ENCODE data around the gene PCDH9.

Gene PCDH9

GRCh38 chr13:66716538-66716937 lies 513.6 kb downstream of the PCDH9 start:
- Histone ChIP-seq H3K4me3 (ENCODE audit: low read depth in 1 of 2, low read length in 1 of 2) (no peak overlapping the region), H3K9me3 (no peaks in the 10 kb centered on the region)
- no peak for TF ChIP-seq CTCF (IDR thresholded peaks at IDR 0.05)

GRCh38 chr13:66714795-66715194 lies 515.3 kb downstream of the PCDH9 start:
- Histone ChIP-seq H3K27ac (no peak overlapping the region), H3K4me3 (ENCODE audit: low read depth in 1 of 2, low read length in 1 of 2) (no peak overlapping the region), H3K27me3 (no peaks in the 10 kb centered on the region), H3K4me1 (ENCODE audit: control insufficient read depth in 1 of 2, insufficient read depth in 1 of 2, low read depth in 1 of 2, low read length in 1 of 2) (no peaks in the 10 kb centered on the region), H3K36me3 (no peaks in the 10 kb centered on the region), H3K9me3 (no peaks in the 10 kb centered on the region)
- TF ChIP-seq CTCF (IDR thresholded peaks at IDR 0.05), result no peak

More at GRCh38 chr13:66716538-66716937, 513.6 kb downstream of the PCDH9 start:
- Histone ChIP-seq H3K27me3 (no peaks in the 10 kb centered on the region), H3K4me1 (ENCODE audit: control insufficient read depth in 1 of 2, insufficient read depth in 1 of 2, low read depth in 1 of 2, low read length in 1 of 2) (no peaks in the 10 kb centered on the region), H3K36me3 (no peaks in the 10 kb centered on the region), H3K27ac (no peak overlapping the region)

GRCh38 chr13:66704110-66704509 lies 526.0 kb downstream of the PCDH9 start:
- Histone ChIP-seq H3K9me3 (no peaks in the 10 kb centered on the region), H3K27me3 (no peaks in the 10 kb centered on the region), H3K4me1 (ENCODE audit: control insufficient read depth in 1 of 2, insufficient read depth in 1 of 2, low read depth in 1 of 2, low read length in 1 of 2) (no peaks in the 10 kb centered on the region), H3K27ac (no peak overlapping the region), H3K4me3 (ENCODE audit: low read depth in 1 of 2, low read length in 1 of 2) (no peak overlapping the region), H3K36me3 (no peaks in the 10 kb centered on the region)
- no peak for TF ChIP-seq CTCF (IDR thresholded peaks at IDR 0.05)

GRCh38 chr13:66703597-66703996 lies 526.5 kb downstream of the PCDH9 start:
- Histone ChIP-seq H3K4me1 (ENCODE audit: control insufficient read depth in 1 of 2, insufficient read depth in 1 of 2, low read depth in 1 of 2, low read length in 1 of 2) (no peaks in the 10 kb centered on the region), H3K4me3 (ENCODE audit: low read depth in 1 of 2, low read length in 1 of 2) (no peak overlapping the region), H3K27ac (no peak overlapping the region), H3K27me3 (no peaks in the 10 kb centered on the region), H3K36me3 (no peaks in the 10 kb centered on the region), H3K9me3 (no peaks in the 10 kb centered on the region)
- TF ChIP-seq CTCF (IDR thresholded peaks at IDR 0.05), result no peak

GRCh38 chr13:66700117-66700601 lies 530.0 kb downstream of the PCDH9 start:
- Histone ChIP-seq H3K9me3 (no peaks in the 10 kb centered on the region), H3K27ac (no peak overlapping the region), H3K27me3 (no peaks in the 10 kb centered on the region), H3K4me3 (ENCODE audit: low read depth in 1 of 2, low read length in 1 of 2) (no peak overlapping the region), H3K36me3 (no peaks in the 10 kb centered on the region), H3K4me1 (ENCODE audit: control insufficient read depth in 1 of 2, insufficient read depth in 1 of 2, low read depth in 1 of 2, low read length in 1 of 2) (no peaks in the 10 kb centered on the region)
- TF ChIP-seq CTCF (IDR thresholded peaks at IDR 0.05), result no peak

- H3K27me3 ChIP-seq, result no peaks in the 10 kb centered on the region
- no peak overlapping the region for H3K4me3 ChIP-seq (ENCODE audit: low read depth in 1 of 2, low read length in 1 of 2)
- H3K9me3 ChIP-seq, result no peaks in the 10 kb centered on the region
- no peaks in the 10 kb centered on the region for H3K36me3 ChIP-seq
- no peak overlapping the region for H3K27ac ChIP-seq
- no peaks in the 10 kb centered on the region for H3K4me1 ChIP-seq (ENCODE audit: control insufficient read depth in 1 of 2, insufficient read depth in 1 of 2, low read depth in 1 of 2, low read length in 1 of 2)
- no peak for TF ChIP-seq CTCF (IDR thresholded peaks at IDR 0.05)
Observed at GRCh38 chr13:66693656-66694055, 536.5 kb downstream of the PCDH9 start.
